Urinary bladder (tissue), 4 donors: ENCODE data around the gene MT1H. TPM values are rescaled to one million over a fixed set of nuclear protein-coding genes. Genes with fewer than 3 reads are reported as not detected.

Experiments used
- DNase-seq: peaks from one replicate; pipeline ENCODE4 v3.0.0-alpha.2; 2015; ENCODE audit errors: extremely low spot score
- H3K27ac ChIP-seq: one replicate; pipeline ENCODE4 v1.5.1; 2013; ENCODE audit warnings: low read depth, mild to moderate bottlenecking, moderate library complexity
- H3K36me3 ChIP-seq: one replicate; pipeline ENCODE4 v1.6.1; 2013; ENCODE audit warnings: mild to moderate bottlenecking, moderate library complexity; ENCODE audit not compliant: insufficient read depth
- H3K4me1 ChIP-seq: one replicate; pipeline ENCODE4 v1.6.1; 2013; ENCODE audit warnings: mild to moderate bottlenecking, moderate library complexity; ENCODE audit not compliant: insufficient read depth
- H3K4me3 ChIP-seq: one replicate; pipeline ENCODE4 v1.5.1; 2013; ENCODE audit warnings: low read depth, low read length
- WGBS: extraction: QIAGEN DNeasy Blood & Tissue Kit; methylation state at CpG from one replicate; pipeline ENCODE4 v1.1.7; 2013; 5-methylcytosine and 5-hydroxymethylcytosine counted together
- polyA plus RNA-seq: library from polyadenylated mRNA; stranded (reverse); fragments of 200-250 nt; gene quantifications from one replicate; pipeline ENCODE4 v1.2.3, GENCODE V29; 2013
- total RNA-seq: library from RNA; depleted of rRNA; stranded (reverse); fragments of >200 nt; gene quantifications from one replicate; pipeline ENCODE4 v1.2.3, GENCODE V29; 2014
- donor health status: healthy with polysubstance abuse.
- donor health status: healthy.

MT1H gene
- total and polyA plus RNA-seq, 2 donors, result not detected

- Histone ChIP-seq H3K4me3 (no peak overlapping the region), H3K27ac (no peak overlapping the region), H3K4me1 (no peaks in the 10 kb centered on the region), H3K36me3 (no peaks in the 10 kb centered on the region)
- DNase-seq, result no peak
- WGBS, result 85% methylated on average over 6 of the region's 6 CpGs
Observed at GRCh38 chr16:56679818-56680217, 10.2 kb downstream of the MT1H start.

GRCh38 chr16:56681939-56682702, 12.5 kb downstream of the MT1H start, which contains the start of gene MT1X:
MT1X (plus strand) TSS chr16:56682470; CDS start chr16:56682541, 71 bp downstream.
- Histone ChIP-seq H3K27ac (peak within 1 kb of the TSS; percentile 11), H3K4me1 (no peaks in the 10 kb centered on the region), H3K4me3 (peak within 1 kb of the TSS; percentile 50), H3K36me3 (no peaks in the 10 kb centered on the region)
- DNase-seq, result peak; percentile 67
- WGBS, result 1% methylated on average over 49 of the region's 49 CpGs

DNA sequence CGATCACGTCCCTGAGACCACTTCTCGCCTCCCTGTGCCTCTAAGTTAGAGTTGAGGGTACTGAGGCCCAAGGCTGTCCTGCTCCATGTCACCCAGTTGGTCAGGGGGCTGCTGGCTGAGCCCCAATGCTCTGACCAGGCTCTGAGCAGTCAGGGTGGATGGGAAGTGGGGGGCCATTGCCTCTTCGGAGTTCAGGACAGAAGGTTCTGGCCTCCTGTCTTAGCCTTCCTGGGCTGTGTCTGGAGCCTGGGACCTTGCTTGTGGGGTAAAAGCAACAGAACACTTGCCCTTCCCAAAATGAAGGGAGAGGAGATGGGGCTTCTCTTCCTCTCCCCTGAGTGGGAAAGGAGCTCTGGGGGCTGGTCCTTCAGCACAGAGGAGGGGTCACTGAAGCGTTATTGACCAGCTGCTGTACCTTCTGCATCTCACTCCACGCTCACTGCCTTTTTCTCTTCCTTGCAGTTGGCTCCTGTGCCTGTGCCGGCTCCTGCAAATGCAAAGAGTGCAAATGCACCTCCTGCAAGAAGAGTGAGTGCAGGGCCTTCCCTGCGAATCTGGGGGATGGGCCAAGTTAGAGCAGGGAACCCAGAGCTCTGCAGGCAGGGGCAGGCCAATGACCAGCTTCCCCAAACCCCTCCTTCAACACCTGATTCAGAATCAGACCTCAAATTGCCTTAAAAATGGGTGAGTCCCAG, 13.2 kb downstream of the MT1H start:
- no peak for DNase-seq
- WGBS, result 46% methylated on average over 8 of the region's 8 CpGs
- no peaks in the 10 kb centered on the region for H3K4me1 ChIP-seq

DNA sequence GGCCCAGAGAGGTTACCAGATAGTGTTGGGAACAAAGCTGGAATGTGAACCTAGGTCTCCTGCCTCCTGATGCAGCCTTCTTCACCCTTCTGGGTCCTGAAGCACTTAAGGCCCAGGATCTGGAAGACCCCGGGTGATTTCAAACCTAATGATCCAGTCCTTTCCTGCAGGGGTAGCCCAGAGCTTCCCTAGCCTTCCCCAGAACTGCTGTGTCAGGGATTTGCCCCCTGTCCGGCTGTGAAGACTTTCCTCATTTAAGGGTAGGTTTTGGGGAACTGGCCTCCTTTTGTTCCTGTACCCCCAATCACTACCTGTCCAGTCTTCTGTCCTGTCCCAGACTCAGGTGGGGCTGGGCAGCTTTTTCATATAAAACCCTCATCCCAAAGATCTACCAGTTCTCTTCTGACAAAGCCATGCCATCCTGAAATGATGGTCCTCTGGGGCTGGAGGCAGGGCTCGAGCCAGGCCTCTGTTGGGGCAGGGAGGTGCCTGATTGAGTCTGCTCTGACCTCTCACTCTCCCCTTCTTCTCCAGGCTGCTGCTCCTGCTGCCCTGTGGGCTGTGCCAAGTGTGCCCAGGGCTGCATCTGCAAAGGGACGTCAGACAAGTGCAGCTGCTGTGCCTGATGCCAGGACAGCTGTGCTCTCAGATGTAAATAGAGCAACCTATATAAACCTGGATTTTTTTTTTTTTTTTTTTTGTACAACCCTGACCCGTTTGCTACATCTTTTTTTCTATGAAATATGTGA, 14.0 kb downstream of the MT1H start:
- no peak for DNase-seq
- Histone ChIP-seq H3K4me3 (peak overlapping the region; percentile 50), H3K4me1 (no peaks in the 10 kb centered on the region), H3K36me3 (no peaks in the 10 kb centered on the region), H3K27ac (no peak overlapping the region)
- WGBS, result 86% methylated on average over 5 of the region's 5 CpGs

More for the DNA sequence above, 13.2 kb downstream of the MT1H start:
- peak overlapping the region; percentile 50 for H3K4me3 ChIP-seq
- no peak overlapping the region for H3K27ac ChIP-seq
- no peaks in the 10 kb centered on the region for H3K36me3 ChIP-seq

- Histone ChIP-seq H3K4me1 (no peaks in the 10 kb centered on the region), H3K36me3 (no peaks in the 10 kb centered on the region), H3K4me3 (no peak overlapping the region), H3K27ac (no peak overlapping the region)
- no peak for DNase-seq
- 74% methylated on average over 4 of the region's 4 CpGs for WGBS
Observed at GRCh38 chr16:56684256-56684925, 14.8 kb downstream of the MT1H start.

DNA sequence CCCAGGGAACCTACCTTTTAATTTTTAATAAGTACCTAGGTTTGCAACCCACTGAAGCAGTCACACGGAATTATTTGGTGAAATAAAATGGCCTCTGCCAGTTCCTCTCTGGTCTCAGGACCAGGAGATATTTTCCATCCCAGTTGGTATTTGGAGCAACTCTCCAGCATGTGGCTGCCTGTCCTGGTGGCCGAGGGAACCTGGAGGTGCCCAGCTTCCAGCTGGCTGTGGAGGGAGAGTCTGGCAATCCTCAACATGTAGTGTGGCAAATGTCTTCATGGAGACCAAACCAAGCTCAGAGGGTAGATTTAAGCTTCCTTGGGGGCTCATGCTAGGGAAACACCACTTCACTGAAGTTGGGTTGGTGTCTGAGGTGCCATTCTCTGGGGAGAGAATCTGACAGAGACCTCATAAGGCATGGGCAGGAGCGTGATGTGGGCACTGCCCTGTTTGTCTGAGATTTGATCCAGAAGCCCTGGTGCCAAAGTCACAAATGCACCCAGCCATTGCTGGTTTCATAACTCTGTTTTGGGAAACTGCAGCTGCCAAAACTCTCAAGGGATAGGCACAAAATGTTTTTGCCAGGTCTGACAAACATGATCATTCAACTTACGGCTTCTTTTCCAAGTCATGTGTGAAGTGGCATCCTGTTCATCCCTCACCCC, 15.4 kb downstream of the MT1H start:
- DNase-seq, result no peak
- Histone ChIP-seq H3K36me3 (no peaks in the 10 kb centered on the region), H3K27ac (no peak overlapping the region), H3K4me3 (no peak overlapping the region), H3K4me1 (no peaks in the 10 kb centered on the region)
- WGBS, result 92% methylated on average over 4 of the region's 4 CpGs

DNA sequence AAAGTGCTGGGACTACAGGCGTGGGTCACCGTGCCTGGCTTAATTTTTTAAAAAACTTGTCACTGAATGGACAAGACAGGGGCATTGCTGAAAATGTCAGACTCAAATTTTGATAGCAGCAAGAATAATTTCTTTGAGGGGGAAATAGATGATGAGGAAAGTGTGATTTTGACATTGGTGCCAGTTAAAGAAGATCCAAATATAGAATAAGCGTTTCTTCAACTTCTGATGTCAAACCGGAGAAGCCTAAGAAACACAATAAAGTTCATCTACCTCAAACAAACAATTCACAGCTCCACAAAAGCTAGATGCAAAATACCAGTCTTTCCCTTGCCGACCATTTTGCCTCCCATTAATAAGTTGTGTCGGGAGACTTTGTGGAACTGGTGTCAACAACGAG, 17.1 kb downstream of the MT1H start:
- Histone ChIP-seq H3K4me3 (no peak overlapping the region), H3K4me1 (no peaks in the 10 kb centered on the region), H3K27ac (no peak overlapping the region), H3K36me3 (no peaks in the 10 kb centered on the region)
- DNase-seq, result no peak
- WGBS, result 96% methylated on average over 7 of the region's 7 CpGs

DNA sequence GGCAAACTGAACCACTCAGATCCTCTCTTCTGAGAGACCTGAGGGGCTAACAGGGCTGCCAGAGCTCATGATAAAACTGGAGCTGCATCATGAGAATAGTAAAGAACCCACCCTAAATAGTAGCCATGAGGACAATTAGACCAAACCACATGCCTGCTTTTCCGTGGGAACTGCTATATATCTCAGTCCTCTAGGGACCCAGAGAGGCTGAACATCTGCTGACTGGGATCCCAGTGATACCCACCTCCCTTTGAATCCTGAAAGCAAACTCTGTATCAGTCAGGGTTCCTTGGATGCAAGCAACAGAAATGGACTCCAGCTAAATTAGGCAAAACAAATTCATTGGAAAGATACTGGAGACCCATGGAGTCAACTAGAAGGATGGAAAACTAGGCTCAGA, 19.1 kb downstream of the MT1H start:
- Histone ChIP-seq H3K36me3 (no peaks in the 10 kb centered on the region), H3K4me1 (no peaks in the 10 kb centered on the region), H3K4me3 (no peak overlapping the region), H3K27ac (no peak overlapping the region)
- whole genome bisulfite sequencing, result 64% methylated on average over 1 of the region's 1 CpG
- no peak for DNase-seq

DNA sequence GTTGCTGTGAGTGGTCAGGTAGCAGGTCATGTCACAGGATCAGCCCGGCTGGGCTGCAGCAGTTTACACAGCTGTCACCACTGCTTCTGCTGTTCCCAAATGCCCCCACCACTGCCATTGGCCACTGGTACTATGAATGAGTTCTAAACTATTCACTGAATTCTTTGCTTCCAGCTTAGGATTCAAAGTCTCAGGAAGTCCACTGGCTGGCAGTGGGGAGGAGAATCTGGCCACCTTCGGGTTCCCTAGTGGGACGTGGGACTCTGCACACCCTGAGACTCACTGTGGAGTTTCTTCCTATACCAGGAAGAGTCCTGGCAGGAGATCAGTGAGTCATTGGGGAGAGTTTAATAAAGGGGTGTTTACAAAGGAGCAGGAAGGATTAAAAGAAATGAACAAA, 19.6 kb downstream of the MT1H start:
- 67% methylated on average over 3 of the region's 3 CpGs for WGBS
- Histone ChIP-seq H3K27ac (no peak overlapping the region), H3K36me3 (no peaks in the 10 kb centered on the region), H3K4me3 (no peak overlapping the region), H3K4me1 (no peaks in the 10 kb centered on the region)
- no peak for DNase-seq

- Histone ChIP-seq H3K4me1 (no peaks in the 10 kb centered on the region), H3K27ac (no peak overlapping the region), H3K4me3 (no peak overlapping the region), H3K36me3 (no peaks in the 10 kb centered on the region)
- no peak for DNase-seq
- WGBS, result 89% methylated on average over 4 of the region's 4 CpGs
Observed at GRCh38 chr16:56690420-56691122, 21.0 kb downstream of the MT1H start.

- Histone ChIP-seq H3K27ac (no peak overlapping the region), H3K4me3 (no peak overlapping the region), H3K36me3 (no peaks in the 10 kb centered on the region), H3K4me1 (no peaks in the 10 kb centered on the region)
- WGBS, result 61% methylated on average over 4 of the region's 4 CpGs
- peak; percentile 37 for DNase-seq
Observed at GRCh38 chr16:56691885-56692284, 22.3 kb downstream of the MT1H start.

GRCh38 chr16:56695246-56695645, 25.6 kb downstream of the MT1H start:
- H3K36me3 ChIP-seq, result no peaks in the 10 kb centered on the region
- H3K4me1 ChIP-seq, result no peaks in the 10 kb centered on the region
- DNase-seq, result no peak
- no peak overlapping the region for H3K27ac ChIP-seq
- H3K4me3 ChIP-seq, result no peak overlapping the region
- WGBS, result 73% methylated on average over 1 of the region's 1 CpG
